GDM1 (cell line): ENCODE results near the gene TMEM59.
"Not testable (repeated sequence)": the region's sequence is repeated elsewhere in the genome, so short reads cannot be mapped to it uniquely, and the experiment has no call there.

Experiments used
- DNase-seq: peaks from one replicate; lab custom pipeline; 2025; lab: John Stamatoyannopoulos, UW

TMEM59 gene

DNA sequence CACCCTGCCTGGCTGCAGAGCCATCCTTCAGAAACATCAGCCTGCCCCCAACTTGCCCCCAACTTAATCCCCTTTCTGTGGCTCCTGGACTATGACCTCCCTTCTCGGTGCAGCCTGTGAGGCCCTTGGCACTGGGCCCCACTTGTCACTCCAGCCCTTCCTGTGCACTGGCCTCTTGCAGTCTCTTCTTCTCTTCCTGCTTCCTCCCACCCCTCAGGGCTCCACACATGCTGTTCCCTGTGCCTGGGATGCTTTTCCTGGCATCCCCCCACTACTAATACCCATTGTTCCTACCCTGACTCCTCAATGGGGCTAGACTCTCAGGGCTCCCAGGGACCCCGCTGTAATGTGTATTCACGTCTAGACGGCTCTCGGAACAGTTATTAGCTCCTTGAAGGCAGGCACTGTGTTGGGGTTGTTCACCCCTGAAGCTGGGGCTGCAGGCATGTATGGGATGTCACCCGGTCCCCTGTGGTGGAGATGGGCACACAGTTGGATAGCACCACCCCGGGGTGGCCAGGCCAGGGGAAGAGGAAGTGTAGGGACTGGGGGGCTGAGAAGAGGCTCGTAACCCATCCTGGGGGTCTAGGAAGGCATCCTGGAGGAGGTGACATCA is 39.5 kb downstream of the TMEM59 start:
- no peak for DNase-seq

DNA sequence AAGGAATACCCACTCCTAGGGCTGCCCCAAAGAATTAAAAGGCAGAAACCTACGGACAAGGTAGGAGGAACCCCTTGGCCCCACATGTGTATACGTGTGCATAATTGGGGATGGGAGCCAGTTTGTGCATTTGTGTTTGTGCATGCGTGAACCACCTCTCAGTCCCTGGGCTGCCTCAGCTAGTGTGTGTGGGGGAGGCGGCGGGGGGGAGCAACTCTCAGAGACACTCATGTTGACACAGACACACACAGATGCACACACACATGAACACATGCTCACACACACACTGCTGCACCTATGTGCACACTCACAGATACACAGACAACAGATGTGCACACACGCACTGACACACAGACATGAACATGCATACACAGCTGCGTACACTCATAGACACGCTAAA is 40.1 kb downstream of the TMEM59 start:
- no peak for DNase-seq

DNA sequence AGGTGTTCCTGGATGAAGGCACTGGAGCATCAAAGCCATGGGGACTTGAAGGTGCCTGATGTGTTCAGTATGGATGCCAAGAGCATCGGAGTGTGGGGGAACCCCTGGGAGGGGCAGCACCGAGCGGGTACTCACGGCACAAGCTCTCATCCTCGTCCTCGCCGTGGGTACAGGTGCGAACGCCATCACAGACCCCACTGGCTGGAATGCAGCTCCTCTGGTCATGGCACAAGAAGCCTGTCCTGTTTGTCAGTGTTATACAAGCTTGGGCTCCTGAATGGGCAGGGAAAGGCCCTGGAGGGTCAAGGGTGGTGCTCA is 41.0 kb downstream of the TMEM59 start:
- no peak for DNase-seq

- no peak for DNase-seq
Observed at GRCh38 chr1:54011316-54012007, 41.5 kb downstream of the TMEM59 start.

DNA sequence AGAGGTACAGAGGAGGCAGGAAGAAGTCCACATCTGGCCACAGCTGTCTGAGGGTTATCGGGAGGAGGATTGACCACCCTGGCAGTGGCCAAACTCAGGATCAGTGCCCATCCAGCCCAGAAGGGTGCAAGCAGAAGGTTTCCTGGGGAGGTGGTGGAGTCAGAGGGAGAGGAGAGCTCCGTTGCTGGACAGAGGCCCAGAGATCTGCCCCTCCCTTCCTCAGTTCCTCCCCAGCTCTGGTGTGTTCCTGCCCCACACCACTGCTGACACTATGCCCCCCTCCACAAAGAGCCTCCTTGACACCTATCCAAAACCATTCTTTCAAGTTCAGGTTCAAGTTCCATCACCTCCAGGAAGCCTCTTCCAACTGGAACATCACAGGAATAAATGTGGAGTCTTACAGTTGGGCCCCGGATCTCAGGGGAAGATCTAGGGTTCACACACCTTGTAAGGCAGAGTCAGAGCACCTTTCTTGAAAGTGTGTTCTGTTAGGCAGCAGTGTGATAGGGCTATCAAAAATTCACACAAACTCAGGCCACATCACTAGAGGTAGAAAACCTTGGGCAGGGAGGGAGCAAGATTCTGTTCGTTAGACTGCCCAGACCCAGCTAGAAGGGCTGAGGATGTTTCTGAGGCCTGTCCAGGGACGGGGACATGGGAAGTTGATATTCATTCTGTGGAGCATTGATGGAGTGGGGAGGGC is 42.4 kb downstream of the TMEM59 start:
- DNase-seq: no peak

- DNase-seq: no peak
Observed at GRCh38 chr1:54009406-54009805, 43.6 kb downstream of the TMEM59 start.

GRCh38 chr1:54008876-54009275 is 44.1 kb downstream of the TMEM59 start:
- DNase-seq: no peak

DNA sequence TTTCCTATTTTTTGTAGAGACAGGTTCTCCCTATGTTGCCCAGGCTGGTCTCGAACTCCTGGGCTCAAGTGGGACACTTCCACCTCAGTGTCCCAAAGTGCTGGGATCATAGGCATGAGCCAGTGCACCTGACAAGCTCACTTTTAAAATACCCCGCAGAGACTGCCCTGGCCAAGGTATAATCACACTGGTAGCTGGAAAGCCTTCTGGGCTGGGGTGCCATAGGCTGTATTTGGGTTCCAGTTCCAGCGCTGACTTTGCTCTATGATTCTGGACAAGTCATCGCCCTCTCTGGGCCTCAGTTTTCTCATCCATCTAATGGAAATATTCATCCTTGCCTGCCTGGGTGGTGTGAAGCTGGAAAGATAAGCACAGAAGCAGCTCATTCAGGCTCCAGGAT is 45.4 kb downstream of the TMEM59 start:
- DNase-seq: no peak

- DNase-seq: no peak
Observed at GRCh38 chr1:54006508-54006907, 46.5 kb downstream of the TMEM59 start.

DNA sequence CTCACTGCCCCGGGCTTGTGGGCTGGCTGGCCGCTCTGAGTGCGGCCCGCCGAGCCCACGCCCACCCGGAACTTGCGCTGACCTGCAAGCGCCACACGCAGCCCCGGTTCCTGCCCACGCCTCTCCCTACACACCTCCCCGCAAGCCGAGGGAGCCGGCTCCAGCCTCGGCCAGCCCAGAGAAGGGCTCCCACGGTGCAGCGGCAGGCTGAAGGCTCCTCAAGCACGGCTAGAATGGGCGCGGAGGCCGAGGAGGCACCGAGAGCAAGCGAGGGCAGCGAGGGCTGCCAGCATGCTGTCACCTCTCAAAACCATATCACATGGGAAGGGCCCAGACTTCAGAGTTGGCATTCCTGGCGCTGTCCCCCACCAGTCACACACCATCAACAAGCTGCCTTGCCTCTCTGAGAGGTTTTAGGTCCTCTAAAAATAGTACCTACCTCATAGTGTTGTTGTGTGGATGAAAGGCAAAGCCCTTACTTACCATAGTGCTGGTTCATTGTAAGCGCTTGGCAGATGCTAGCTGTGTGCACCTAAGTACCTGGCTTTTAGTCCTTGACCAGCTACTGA is 48.4 kb downstream of the TMEM59 start:
- DNase-seq: no peak

DNA sequence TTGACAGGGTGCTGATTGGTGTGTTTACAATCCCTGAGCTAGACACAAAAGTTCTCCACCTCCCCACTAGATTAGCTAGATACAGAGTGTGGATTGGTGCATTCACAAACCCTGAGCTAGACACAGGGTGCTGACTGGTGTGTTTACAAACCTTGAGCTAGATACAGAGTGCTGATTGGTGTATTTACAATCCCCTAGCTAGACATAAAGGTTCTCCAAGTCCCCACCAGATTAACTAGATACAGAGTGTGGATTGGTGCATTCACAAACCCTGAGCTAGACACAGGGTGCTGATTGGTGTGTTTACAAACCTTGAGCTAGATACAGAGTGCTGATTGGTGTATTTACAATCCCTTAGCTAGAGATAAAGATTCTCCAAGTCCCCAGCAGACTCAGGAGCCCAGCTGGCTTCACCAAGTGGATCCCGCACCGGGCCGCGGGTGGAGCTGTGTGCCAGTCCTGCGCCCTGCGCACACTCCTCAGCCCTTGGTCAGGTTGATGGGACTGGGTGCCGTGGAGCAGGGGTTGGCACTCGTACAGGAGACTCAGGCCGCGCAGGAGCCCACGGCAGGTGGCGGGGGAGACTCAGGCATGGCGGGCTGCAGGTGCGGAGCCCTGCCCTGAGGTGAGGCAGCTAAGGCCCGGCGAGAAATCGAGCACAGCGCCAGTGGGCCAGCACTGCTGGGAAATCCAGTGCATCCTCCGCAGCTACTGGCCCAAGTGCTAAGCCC is 49.1 kb downstream of the TMEM59 start:
- not testable (repeated sequence) for DNase-seq

DNA sequence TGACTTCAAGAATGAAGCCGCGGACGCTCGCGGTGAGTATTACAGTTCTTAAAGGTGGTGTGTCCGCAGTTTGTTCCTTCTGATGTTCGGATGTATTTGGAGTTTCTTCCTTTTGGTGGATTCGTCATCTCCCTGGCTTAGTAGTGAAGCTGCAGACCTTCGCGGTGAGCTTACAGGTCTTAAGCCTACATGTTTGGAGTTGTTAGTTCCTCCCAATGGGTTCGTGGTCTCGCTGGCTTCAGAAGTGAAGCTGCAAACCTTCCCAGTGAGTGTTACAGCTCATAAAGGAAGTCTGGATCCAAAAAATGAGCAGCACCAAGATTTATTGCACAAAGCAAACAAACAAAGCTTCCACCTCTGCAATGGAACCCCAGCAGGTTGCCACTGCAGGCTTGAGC is 49.8 kb downstream of the TMEM59 start:
- no peak for DNase-seq

- no peak for DNase-seq
Observed at GRCh38 chr1:54002544-54003248, 50.3 kb downstream of the TMEM59 start.

DNA sequence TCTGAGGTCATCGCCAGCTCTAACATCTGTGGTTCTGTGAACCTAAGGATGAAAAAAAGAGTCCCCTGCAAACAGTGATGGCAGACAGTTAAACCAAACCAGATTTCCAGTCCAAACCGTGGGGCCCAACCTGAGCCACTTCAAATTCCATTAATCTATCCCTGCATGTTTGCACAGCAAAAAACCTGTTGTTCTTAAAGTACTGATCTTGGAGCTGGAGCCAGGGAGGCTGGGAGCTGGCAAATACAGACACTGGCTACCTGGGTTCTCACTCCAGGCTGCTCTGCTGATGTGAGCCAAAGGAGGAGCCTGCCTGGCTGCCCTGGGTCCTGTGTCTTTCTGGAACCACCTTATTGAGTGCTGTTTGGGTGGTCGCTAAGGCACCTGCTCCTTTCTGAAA is 51.4 kb downstream of the TMEM59 start:
- no peak for DNase-seq

DNA sequence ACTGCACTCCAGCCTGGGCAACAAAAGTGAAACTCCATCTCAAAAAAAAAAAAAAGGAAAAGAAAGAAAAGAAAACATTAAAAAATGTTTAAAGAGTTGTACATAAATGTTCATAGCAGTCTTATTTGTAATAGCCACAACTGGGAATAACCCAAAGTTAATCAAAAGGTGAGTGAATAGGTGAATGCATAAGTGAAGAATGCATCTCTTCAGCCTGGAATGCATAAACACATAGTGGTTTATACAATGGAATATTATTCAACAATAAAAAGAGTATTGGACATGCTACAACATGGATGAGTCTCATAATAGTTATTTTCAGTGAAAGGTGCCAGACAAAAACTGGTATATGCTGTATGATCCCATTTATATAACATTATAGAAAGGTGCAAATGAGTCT is 53.1 kb downstream of the TMEM59 start:
- no peak for DNase-seq

- DNase-seq: no peak
Observed at GRCh38 chr1:53998223-53998622, 54.8 kb downstream of the TMEM59 start.

- DNase-seq: no peak
Observed at GRCh38 chr1:53995683-53996082, 57.3 kb downstream of the TMEM59 start.

- DNase-seq: not testable (repeated sequence)
Observed at GRCh38 chr1:53994516-53994915, 58.5 kb downstream of the TMEM59 start.

- no peak for DNase-seq
Observed at GRCh38 chr1:53992085-53992874, 60.7 kb downstream of the TMEM59 start.

DNA sequence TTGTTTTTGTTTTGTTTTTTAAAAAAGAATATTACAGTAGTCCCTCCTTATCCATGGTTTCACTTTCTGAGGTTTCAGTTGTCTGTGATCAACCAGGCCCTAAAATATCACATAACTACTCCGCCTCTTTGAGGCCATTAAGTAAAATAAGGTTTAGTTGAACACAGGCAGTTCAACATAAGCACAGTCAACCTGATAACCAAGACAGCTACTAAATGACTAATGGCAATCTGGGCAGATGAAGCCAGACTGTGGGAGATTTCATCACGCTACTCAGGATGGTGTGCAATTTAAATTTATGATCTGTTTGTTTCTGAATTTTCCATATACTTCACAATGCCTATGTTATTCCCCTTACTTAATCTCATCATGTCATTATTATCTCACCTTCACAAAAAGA is 65.1 kb downstream of the TMEM59 start:
- DNase-seq: no peak

GRCh38 chr1:53986458-53986857 is 66.5 kb downstream of the TMEM59 start:
- no peak for DNase-seq
